Type B pancreatic cell (in vitro differentiated cells): ENCODE measurements around the gene GTF2F2. TPM values are rescaled to one million over a fixed set of nuclear protein-coding genes. Genes with fewer than 3 reads are reported as not detected.

Experiments used
- DNase-seq: peaks from one replicate; pipeline ENCODE4 v3.0.0; 2021; ENCODE audit warnings: mixed read lengths; ENCODE audit not compliant: unreplicated experiment; ENCODE audit errors: extremely low spot score
- H3K27ac Mint-ChIP-seq: 2 replicates; pipeline ENCODE4 v1.8.0; 2021; ENCODE audit warnings: mild to moderate bottlenecking, mixed read lengths
- H3K27me3 Mint-ChIP-seq: 2 replicates; pipeline ENCODE4 v1.8.0; 2021; ENCODE audit warnings: mixed read lengths
- H3K36me3 Mint-ChIP-seq: 2 replicates; pipeline ENCODE4 v1.8.0; 2021; ENCODE audit warnings: mixed read lengths
- H3K4me1 Mint-ChIP-seq: one replicate; pipeline ENCODE4 v1.8.0; 2021; ENCODE audit warnings: mixed read lengths; ENCODE audit not compliant: unreplicated experiment
- H3K4me3 Mint-ChIP-seq: 2 replicates; pipeline ENCODE4 v1.8.0; 2021; ENCODE audit warnings: mild to moderate bottlenecking, mixed read lengths
- H3K9me3 Mint-ChIP-seq: 2 replicates; pipeline ENCODE4 v1.8.0; 2021; ENCODE audit warnings: mixed read lengths
- CTCF ChIP-seq: fragments of 200-600 bp; sonication (generic); conservative IDR thresholded peaks from 2 replicates; pipeline ENCODE4 v1.5.0; 2021; ENCODE audit warnings: antibody characterized with exemption, mild to moderate bottlenecking
- total RNA-seq: library from RNA; stranded (reverse); gene quantifications from 2 replicates; pipeline ENCODE4 v1.2.1, GENCODE V29; 2021; ENCODE audit warnings: low replicate concordance

GTF2F2 gene
- total RNA-seq, 1 donor from 2014 or later: 21.8 TPM

GRCh38 chr13:45132369-45133064, 12.2 kb downstream of the GTF2F2 start:
- no peaks in the 10 kb centered on the region for H3K4me1 Mint-ChIP-seq
- H3K4me3 Mint-ChIP-seq: no peak overlapping the region
- H3K27me3 Mint-ChIP-seq: no peaks in the 10 kb centered on the region
- DNase-seq: no peak
- peaks cover 22% of the 10 kb centered on the region for H3K36me3 Mint-ChIP-seq
- TF ChIP-seq CTCF: no peak
- H3K9me3 Mint-ChIP-seq: peaks cover 12% of the 10 kb centered on the region
- no peak overlapping the region for H3K27ac Mint-ChIP-seq

GRCh38 chr13:45133396-45134118, 13.2 kb downstream of the GTF2F2 start:
- Mint-ChIP-seq H3K36me3 (peaks cover 28% of the 10 kb centered on the region), H3K4me1 (no peaks in the 10 kb centered on the region), H3K27me3 (no peaks in the 10 kb centered on the region), H3K27ac (no peak overlapping the region), H3K9me3 (peaks cover 12% of the 10 kb centered on the region), H3K4me3 (no peak overlapping the region)
- TF ChIP-seq CTCF: no peak
- no peak for DNase-seq

- Mint-ChIP-seq H3K4me1 (peaks cover 14% of the 10 kb centered on the region), H3K27ac (no peak overlapping the region), H3K4me3 (no peak overlapping the region), H3K36me3 (peaks cover 24% of the 10 kb centered on the region), H3K27me3 (no peaks in the 10 kb centered on the region), H3K9me3 (peaks cover 12% of the 10 kb centered on the region)
- DNase-seq: no peak
- TF ChIP-seq CTCF: no peak
These were observed 16.6 kb downstream of the GTF2F2 start for GRCh38 chr13:45136741-45137504.

GRCh38 chr13:45137526-45137925, 17.2 kb downstream of the GTF2F2 start:
- peaks cover 18% of the 10 kb centered on the region for H3K4me1 Mint-ChIP-seq
- TF ChIP-seq CTCF: no peak
- peaks cover 7% of the 10 kb centered on the region for H3K9me3 Mint-ChIP-seq
- DNase-seq: no peak
- H3K27me3 Mint-ChIP-seq: no peaks in the 10 kb centered on the region
- no peak overlapping the region for H3K4me3 Mint-ChIP-seq
- H3K27ac Mint-ChIP-seq: no peak overlapping the region
- peaks cover 23% of the 10 kb centered on the region for H3K36me3 Mint-ChIP-seq

- H3K27me3 Mint-ChIP-seq: no peaks in the 10 kb centered on the region
- H3K4me3 Mint-ChIP-seq: no peak overlapping the region
- no peak for TF ChIP-seq CTCF
- H3K4me1 Mint-ChIP-seq: peaks cover 24% of the 10 kb centered on the region
- no peak overlapping the region for H3K27ac Mint-ChIP-seq
- peaks cover 17% of the 10 kb centered on the region for H3K36me3 Mint-ChIP-seq
- H3K9me3 Mint-ChIP-seq: no peaks in the 10 kb centered on the region
- DNase-seq: no peak
These were observed 18.0 kb downstream of the GTF2F2 start for GRCh38 chr13:45138282-45138681.
